GM19238 (cell line): ENCODE measurements around the gene CHPT1.

Source experiments
- DNase-seq: peaks from one replicate; pipeline ENCODE4 v3.0.0; 2011; ENCODE audit warnings: low spot score; ENCODE audit not compliant: insufficient read length

Gene CHPT1

GRCh38 chr12:101761350-101761749 is 63.9 kb downstream of the CHPT1 start:
- DNase-seq, result no peak

DNA sequence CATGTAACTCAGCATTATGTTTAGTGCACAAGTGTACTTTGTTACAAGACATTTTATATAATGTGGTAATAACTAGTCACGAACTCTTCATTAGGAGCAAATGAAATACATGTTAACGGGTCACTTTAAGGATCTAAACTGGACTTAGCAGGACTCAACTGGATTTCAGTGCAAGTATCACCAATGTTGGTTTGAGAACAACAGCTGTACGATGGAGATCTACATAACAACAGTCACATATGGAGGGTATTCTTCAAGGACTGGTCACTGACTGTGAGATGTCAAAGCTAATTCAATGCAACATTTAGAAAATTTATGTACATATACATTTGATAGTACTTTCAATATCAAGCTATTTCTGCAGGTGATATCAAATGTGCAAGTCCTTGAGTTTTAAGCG is 64.3 kb downstream of the CHPT1 start:
- no peak for DNase-seq

- no peak for DNase-seq
Observed at GRCh38 chr12:101763246-101763931, 65.9 kb downstream of the CHPT1 start.

DNA sequence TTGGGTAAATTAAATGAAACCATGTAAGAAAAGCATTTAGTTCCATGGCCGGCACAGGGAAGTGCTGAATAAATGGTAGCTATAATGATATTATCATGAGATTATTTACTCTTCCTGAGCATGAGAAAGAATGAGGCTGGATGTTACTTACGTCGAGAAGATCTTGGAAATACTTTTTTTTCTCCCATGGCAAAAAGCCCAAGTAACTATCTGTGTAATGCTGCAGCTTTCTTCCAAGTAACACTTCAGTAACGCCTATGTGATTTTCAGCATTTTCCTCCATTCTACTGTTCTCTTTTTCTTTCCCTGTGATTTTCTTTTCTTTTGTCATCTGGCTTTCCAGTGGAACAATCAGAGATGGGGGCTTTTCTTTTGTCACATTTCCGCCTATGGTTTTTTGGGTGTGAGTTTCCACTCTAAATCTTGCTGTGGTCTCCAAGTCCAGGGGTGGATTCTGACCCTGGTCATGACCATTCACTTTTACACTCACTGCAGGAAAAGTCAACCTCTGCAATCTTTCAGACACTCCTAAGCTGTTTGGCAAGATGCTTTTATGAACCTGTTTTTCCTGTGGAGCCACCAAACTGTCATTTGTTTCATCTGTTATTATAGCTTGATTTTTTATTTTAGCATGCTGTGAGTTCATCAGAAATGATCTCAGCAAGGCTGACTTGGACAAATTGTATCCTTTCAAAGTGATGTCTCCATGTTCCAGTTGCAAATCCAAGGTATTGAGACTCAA is 66.8 kb downstream of the CHPT1 start:
- DNase-seq, result no peak

GRCh38 chr12:101767537-101767936 is 70.1 kb downstream of the CHPT1 start:
- DNase-seq, result no peak

- DNase-seq, result no peak
Observed at GRCh38 chr12:101768781-101769180, 71.3 kb downstream of the CHPT1 start.

GRCh38 chr12:101769865-101770264 is 72.4 kb downstream of the CHPT1 start:
- DNase-seq, result no peak

GRCh38 chr12:101772012-101772775 is 74.8 kb downstream of the CHPT1 start:
- no peak for DNase-seq

DNA sequence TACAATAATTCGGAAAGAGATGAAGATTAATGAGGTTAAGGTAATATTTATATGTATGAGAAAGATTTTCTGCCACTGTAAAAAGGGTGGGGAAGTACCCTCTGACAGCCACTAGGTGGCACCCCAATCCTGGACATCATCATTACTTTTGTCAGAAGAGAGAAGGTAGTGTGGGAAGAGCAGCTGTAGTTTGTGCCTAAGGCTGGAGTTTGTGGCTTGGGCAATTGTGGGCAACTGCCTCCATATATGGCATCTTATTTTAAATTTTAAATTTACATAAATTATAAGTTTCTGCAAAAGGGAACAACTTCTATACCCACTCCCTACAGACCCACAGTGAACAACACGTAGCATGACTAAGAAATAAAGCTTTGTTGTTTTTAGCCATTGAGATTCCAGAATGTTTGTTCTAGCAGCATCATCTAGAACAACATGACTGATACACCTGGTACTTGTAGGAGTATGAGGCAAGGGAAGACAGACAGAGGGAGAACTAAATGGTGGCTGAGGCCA is 76.3 kb downstream of the CHPT1 start:
- DNase-seq, result peak; percentile 42

DNA sequence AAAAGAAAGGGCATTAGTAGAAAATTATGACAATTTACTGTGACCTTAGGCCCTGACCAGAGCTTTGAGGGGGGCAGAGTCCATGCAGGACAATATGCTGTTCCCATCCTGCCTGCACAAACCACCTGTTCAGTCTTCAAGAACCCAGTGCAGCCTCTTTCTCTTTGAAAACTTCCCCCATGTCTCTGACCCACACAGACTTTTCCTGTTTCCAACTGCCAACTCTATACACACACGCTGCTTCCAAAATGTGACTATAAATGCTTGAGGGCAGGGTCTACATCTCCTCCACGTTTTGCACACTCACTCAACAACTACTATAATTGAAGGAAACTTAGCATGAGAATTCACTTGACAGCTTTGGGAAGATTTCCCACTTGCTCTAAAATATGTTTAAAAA is 78.4 kb downstream of the CHPT1 start:
- no peak for DNase-seq

DNA sequence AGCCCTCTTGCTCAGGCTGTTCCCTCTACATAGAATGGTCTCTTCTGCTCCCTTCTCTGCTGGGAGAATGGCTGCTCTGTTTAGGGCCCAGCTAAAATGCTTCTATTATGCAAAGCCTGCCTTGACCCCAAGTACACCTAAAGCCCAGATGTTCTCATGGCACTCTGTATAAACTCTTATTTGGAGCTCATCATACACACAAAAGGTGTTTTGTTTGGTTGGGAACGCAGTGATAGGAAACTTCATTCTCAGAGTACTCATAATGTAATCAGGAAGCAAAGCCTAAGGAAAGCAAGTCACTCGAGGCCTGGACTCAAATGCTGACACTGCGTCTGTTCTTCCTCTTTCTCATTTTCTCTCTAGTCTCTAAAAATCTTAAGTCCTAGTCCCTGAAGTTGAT is 80.0 kb downstream of the CHPT1 start:
- DNase-seq, result no peak

DNA sequence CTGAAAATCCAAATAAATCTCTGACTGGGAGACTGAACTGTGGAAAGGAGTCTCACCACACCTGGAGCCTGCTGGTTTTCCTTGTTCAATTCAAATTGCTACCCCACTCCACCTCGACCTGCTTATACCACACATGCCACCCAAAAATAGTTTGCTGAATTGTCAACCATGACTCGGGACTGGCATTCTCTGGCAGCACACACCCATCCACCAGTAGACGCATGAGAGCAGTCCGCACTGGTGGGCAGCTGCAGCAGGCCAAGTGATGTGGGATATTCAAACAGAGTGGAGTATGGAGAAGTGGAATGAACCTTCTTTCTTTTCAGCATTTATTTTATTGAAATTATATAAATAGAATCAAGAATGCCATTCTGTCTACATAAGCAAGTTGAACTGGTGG is 80.5 kb downstream of the CHPT1 start:
- no peak for DNase-seq
